Retina (tissue), 1 donor: ENCODE results near the gene CCR6.
"Not testable (repeated sequence)": the region's sequence is repeated elsewhere in the genome, so short reads cannot be mapped to it uniquely, and the experiment has no call there.

Experiments used
- DNase-seq: peaks from one replicate; pipeline ENCODE4 v3.0.0-alpha.2; 2016

The CCR6 gene

GRCh38 chr6:167178896-167179655 lies 56.2 kb downstream of the CCR6 start:
- not testable (repeated sequence) for DNase-seq

DNA sequence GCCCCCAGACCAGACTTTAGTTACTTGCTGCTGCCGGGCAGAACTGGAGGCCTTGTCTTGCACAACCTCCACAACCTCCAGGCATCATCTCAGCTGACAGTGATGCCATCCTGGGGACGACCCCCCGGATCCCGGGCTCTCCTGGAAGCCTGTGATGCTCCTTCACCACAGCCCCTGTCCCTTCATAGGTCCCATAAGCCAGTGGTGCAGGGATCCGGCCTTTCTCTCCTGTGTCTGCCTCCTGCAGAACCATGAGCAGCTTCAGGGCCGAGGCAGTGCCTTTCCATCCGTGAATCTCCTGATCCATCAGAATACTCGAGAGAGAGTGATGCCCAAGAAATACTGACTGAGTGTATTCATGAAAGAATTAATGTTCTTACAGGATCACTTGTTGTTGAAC lies 57.2 kb downstream of the CCR6 start:
- not testable (repeated sequence) for DNase-seq

GRCh38 chr6:167181351-167181750 lies 58.5 kb downstream of the CCR6 start:
- not testable (repeated sequence) for DNase-seq

- DNase-seq, result not testable (repeated sequence)
These were observed 60.0 kb downstream of the CCR6 start for GRCh38 chr6:167182913-167183314.

GRCh38 chr6:167185101-167185500 lies 62.2 kb downstream of the CCR6 start:
- DNase-seq, result not testable (repeated sequence)

DNA sequence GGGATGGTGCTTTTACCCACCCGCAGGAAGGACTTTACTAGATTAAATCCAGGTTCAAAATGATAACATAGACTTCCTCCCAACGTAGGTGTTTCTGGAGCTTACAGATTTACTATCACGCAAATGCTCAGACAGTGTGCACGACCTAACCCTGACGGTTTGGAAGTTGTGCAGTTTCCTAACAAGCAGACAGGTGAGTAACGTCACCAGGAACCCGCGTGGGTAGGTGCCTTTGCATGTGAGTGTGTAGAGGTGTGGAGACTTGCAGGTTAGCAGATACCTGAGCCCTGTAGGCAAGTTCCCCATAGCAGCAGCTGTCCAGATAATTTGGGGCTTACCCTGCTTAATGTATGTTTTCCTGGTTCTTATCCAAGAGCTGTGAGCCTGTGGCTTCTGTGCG lies 64.4 kb downstream of the CCR6 start:
- DNase-seq, result not testable (repeated sequence)
